Kidney (tissue), 14 donors: ENCODE data around the gene HDAC1. TPM values are rescaled to one million over a fixed set of nuclear protein-coding genes. Genes with fewer than 3 reads are reported as not detected.

ENCODE experiments used
- DNase-seq, 5 donors: peaks; one replicate each; pipeline ENCODE4 v3.0.0-alpha.2; 2013 to 2020
- FAIRE-seq: peaks from 2 replicates; lab custom pipeline; 2012; peaks lifted over from hg19 to GRCh38; lab: Jason Lieb, UNC
- H3K27ac ChIP-seq, 2 donors: one replicate each; pipeline ENCODE4 v1.7.0; 2013; ENCODE audit warnings: low read depth in 2 of 2, low read length in 2 of 2, inconsistent platforms in 1 of 2
- H3K27me3 ChIP-seq: one replicate; pipeline ENCODE4 v1.7.1; 2013; ENCODE audit warnings: low read length, inconsistent platforms; ENCODE audit not compliant: control insufficient read depth, insufficient read depth
- H3K36me3 ChIP-seq, 3 donors: one replicate each; pipeline versions ENCODE4 v1.7.0 to v1.7.1; 2013; ENCODE audit warnings: low read length in 3 of 3, control low read depth in 1 of 3, inconsistent platforms in 1 of 3; ENCODE audit not compliant: insufficient read depth in 3 of 3, control insufficient read depth in 2 of 3
- H3K4me1 ChIP-seq, 3 donors: one replicate each; pipeline versions ENCODE4 v1.7.0 to v1.7.1; 2013; ENCODE audit warnings: low read length in 3 of 3, inconsistent platforms in 1 of 3, low read depth in 1 of 3; ENCODE audit not compliant: control insufficient read depth in 2 of 3, insufficient read depth in 2 of 3
- H3K4me3 ChIP-seq, 3 donors: one replicate each; pipeline versions ENCODE4 v1.7.0 to v1.8.1; 2013; ENCODE audit warnings: low read length in 3 of 3, control low read depth in 1 of 3, inconsistent platforms in 1 of 3
- H3K9ac ChIP-seq, 3 donors: one replicate each; pipeline versions ENCODE4 v1.7.0 to v1.7.1; 2013; ENCODE audit warnings: low read length in 3 of 3, control low read depth in 1 of 3, inconsistent platforms in 1 of 3
- H3K9me3 ChIP-seq, 3 donors: one replicate each; pipeline versions ENCODE4 v1.7.0 to v1.7.1; 2013; ENCODE audit warnings: low read length in 3 of 3, control low read depth in 1 of 3, inconsistent platforms in 1 of 3; ENCODE audit not compliant: control insufficient read depth in 2 of 3, insufficient read depth in 1 of 3
- intact Hi-C: fragments of 100-400 bp; cut with DNase I; formaldehyde crosslinking; loops from one replicate; pipeline ENCODE4 v1.11.1; 2022
- polyA plus RNA-seq: library from polyadenylated mRNA; stranded (reverse); fragments of 350-450 nt; fragmentation: Illumina TruSeq; extraction: RNeasy Lipid Tissue Mini Kit (QIAGEN cat#74804); gene quantifications from one replicate; pipeline ENCODE4 v1.2.3, GENCODE V29; 2014; ENCODE audit warnings: low read depth, low replicate concordance; ENCODE audit not compliant: insufficient read depth
- total RNA-seq: library from RNA; stranded (reverse); fragmentation: NEBNext Ultra II Directional; extraction: Animal tissue kit (Norgen Biotek cat#: 25700); gene quantifications from one replicate; pipeline ENCODE4 v1.2.1, GENCODE V29; 2021
- TF ChIP-seq, protein P1 (sequence below): IDR thresholded peaks from 3 replicates; pipeline ENCODE4 v1.5.1; 2012; ENCODE audit warnings: mild to moderate bottlenecking, moderate library complexity, borderline replicate concordance; ENCODE audit not compliant: insufficient read depth; ENCODE audit errors: extremely low read depth
- donor health status: control.
- donor health status: control.
- donor health status: control.
- donor health status: control.
- donor health status: control.
- donor health status: DM: yes; HTN: yes; CAD: no.
- donor health status: Normal renal cell carcinoma (clear cell type).

The HDAC1 gene
- total and polyA plus RNA-seq, 2 donors from 2014 or later, result 68.8 to 89.7 TPM

GRCh38 chr1:32364836-32365235 lies 73.0 kb downstream of the HDAC1 start:
- peaks cover 10 to 28% (median 25%) of the 10 kb centered on the region in 3 donors for H3K36me3 ChIP-seq
- H3K9ac ChIP-seq, result no peak overlapping the region
- H3K4me1 ChIP-seq, result peaks cover 0 to 2% (median 0%) of the 10 kb centered on the region in 3 donors
- H3K27ac ChIP-seq, result no peak overlapping the region
- TF ChIP-seq, protein P1, sequence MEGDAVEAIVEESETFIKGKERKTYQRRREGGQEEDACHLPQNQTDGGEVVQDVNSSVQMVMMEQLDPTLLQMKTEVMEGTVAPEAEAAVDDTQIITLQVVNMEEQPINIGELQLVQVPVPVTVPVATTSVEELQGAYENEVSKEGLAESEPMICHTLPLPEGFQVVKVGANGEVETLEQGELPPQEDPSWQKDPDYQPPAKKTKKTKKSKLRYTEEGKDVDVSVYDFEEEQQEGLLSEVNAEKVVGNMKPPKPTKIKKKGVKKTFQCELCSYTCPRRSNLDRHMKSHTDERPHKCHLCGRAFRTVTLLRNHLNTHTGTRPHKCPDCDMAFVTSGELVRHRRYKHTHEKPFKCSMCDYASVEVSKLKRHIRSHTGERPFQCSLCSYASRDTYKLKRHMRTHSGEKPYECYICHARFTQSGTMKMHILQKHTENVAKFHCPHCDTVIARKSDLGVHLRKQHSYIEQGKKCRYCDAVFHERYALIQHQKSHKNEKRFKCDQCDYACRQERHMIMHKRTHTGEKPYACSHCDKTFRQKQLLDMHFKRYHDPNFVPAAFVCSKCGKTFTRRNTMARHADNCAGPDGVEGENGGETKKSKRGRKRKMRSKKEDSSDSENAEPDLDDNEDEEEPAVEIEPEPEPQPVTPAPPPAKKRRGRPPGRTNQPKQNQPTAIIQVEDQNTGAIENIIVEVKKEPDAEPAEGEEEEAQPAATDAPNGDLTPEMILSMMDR, result no peak
- no peak overlapping the region for H3K4me3 ChIP-seq
- H3K27me3 ChIP-seq, result no peaks in the 10 kb centered on the region
- intact Hi-C loops, result no loop called here
- H3K9me3 ChIP-seq, result no peaks in the 10 kb centered on the region
- FAIRE-seq (no peak), DNase-seq (no peak)

- TF ChIP-seq, protein P1, result no peak
- Histone ChIP-seq H3K27ac (no peak overlapping the region), H3K9ac (no peak overlapping the region), H3K36me3 (peaks cover 10 to 28% (median 25%) of the 10 kb centered on the region in 3 donors), H3K4me3 (no peak overlapping the region), H3K9me3 (no peaks in the 10 kb centered on the region), H3K4me1 (peaks cover 0 to 2% (median 0%) of the 10 kb centered on the region in 3 donors), H3K27me3 (no peaks in the 10 kb centered on the region)
- DNase-seq, result no peak
- no peak for FAIRE-seq
- intact Hi-C loops, result no loop called here
Measured at GRCh38 chr1:32365445-32365844, 73.6 kb downstream of the HDAC1 start.

- no peak for FAIRE-seq
Measured at GRCh38 chr1:32367912-32368635, 76.2 kb downstream of the HDAC1 start.

More at GRCh38 chr1:32367912-32368635, 76.2 kb downstream of the HDAC1 start:
- no peak for DNase-seq
- TF ChIP-seq, protein P1, result no peak
- H3K9ac ChIP-seq, result no peak overlapping the region
- intact Hi-C loops, result no loop called here
- no peak overlapping the region for H3K4me3 ChIP-seq
- H3K9me3 ChIP-seq, result no peaks in the 10 kb centered on the region
- no peaks in the 10 kb centered on the region for H3K27me3 ChIP-seq
- peaks cover 10 to 40% (median 40%) of the 10 kb centered on the region in 3 donors for H3K36me3 ChIP-seq
- no peaks in the 10 kb centered on the region for H3K4me1 ChIP-seq
- H3K27ac ChIP-seq, result no peak overlapping the region
